Measurements from ENCODE around the gene ALOX5AP. TPM values are rescaled to one million over a fixed set of nuclear protein-coding genes. Genes with fewer than 3 reads are reported as not detected.

Gene ALOX5AP
- total and polyA plus RNA-seq, 4 donors = 3.5 to 6.7 (median 4.1) TPM

DNA sequence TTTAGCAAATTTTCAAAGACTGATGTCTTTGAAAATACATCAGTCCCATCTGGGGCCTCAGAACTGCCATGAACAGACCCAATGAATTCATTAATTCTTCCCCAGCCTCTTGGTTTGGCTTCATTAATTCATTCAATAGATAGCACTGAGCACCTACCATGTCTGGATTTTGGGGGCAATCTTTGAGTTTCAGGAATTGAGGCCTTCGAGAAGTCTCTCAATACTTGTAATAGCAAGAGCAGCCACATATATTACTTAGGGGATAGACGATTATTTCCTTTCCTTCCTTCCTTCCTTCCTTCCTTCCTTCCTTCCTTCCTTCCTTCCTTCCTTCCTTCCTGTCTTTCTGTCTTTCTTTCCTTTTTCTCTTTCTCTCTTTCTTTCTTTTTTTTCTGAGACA, 64.8 kb downstream of the ALOX5AP start:
- H3K9me3 ChIP-seq (ENCODE audit: control insufficient read depth in 4 of 4, low read length in 3 of 4) = no peaks in the 10 kb centered on the region
- H3K27me3 ChIP-seq (ENCODE audit: control insufficient read depth in 4 of 4, insufficient read depth in 4 of 4, low read length in 3 of 4) = no peaks in the 10 kb centered on the region
- no peaks in the 10 kb centered on the region for H3K36me3 ChIP-seq (ENCODE audit: control insufficient read depth in 4 of 4, insufficient read depth in 3 of 4, low read depth in 1 of 4, low read length in 3 of 4)
- TF ChIP-seq FOXA1 (IDR thresholded peaks at IDR 0.05) (no peak), HNF4G (IDR thresholded peaks at IDR 0.05) (no peak), CTCF (IDR thresholded peaks at IDR 0.05; ENCODE audit: low read depth, low read length, missing input control) (no peak), ZBTB33 (IDR thresholded peaks at IDR 0.05) (no peak), YY1 (IDR thresholded peaks at IDR 0.05) (no peak), FOXA2 (IDR thresholded peaks at IDR 0.05) (no peak), SP1 (IDR thresholded peaks at IDR 0.05) (no peak), HNF4A (conservative IDR thresholded peaks at IDR 0.05) (no peak), RAD21 (IDR thresholded peaks at IDR 0.05) (no peak), TAF1 (conservative IDR thresholded peaks at IDR 0.05) (no peak), JUND (IDR thresholded peaks at IDR 0.05) (no peak), GABPA (IDR thresholded peaks at IDR 0.05 in 1 of 2, conservative IDR thresholded peaks at IDR 0.05 in 1 of 2) (no peak), EGR1 (IDR thresholded peaks at IDR 0.05; ENCODE audit: low read depth in 2 of 2) (no peak)
- no peak overlapping the region for H3K4me3 ChIP-seq (ENCODE audit: low read depth in 1 of 3, low read length in 3 of 3)
- no peak for DNase-seq (ENCODE audit: low spot score)
- H3K9ac ChIP-seq (ENCODE audit: low read depth in 1 of 2, low read length in 2 of 2) = no peak overlapping the region
- 87% methylated on average over 2 of the region's 2 CpGs for WGBS
- peaks cover 0 to 39% (median 27%) of the 10 kb centered on the region in 4 donors for H3K4me1 ChIP-seq (ENCODE audit: control insufficient read depth in 4 of 4, insufficient read depth in 4 of 4, low read length in 3 of 4)
- no peak overlapping the region for H3K27ac ChIP-seq (ENCODE audit: low read depth in 1 of 2, low read length in 2 of 2)

- H3K9me3 ChIP-seq (ENCODE audit: control insufficient read depth in 4 of 4, low read length in 3 of 4) = no peaks in the 10 kb centered on the region
- no peak overlapping the region for H3K4me3 ChIP-seq (ENCODE audit: low read depth in 1 of 3, low read length in 3 of 3)
- no peaks in the 10 kb centered on the region for H3K27me3 ChIP-seq (ENCODE audit: control insufficient read depth in 4 of 4, insufficient read depth in 4 of 4, low read length in 3 of 4)
- no peak overlapping the region for H3K9ac ChIP-seq (ENCODE audit: low read depth in 1 of 2, low read length in 2 of 2)
- H3K36me3 ChIP-seq (ENCODE audit: control insufficient read depth in 4 of 4, insufficient read depth in 3 of 4, low read depth in 1 of 4, low read length in 3 of 4) = no peaks in the 10 kb centered on the region
- no peak for DNase-seq (ENCODE audit: low spot score)
- WGBS = 59% methylated on average over 5 of the region's 5 CpGs
- H3K27ac ChIP-seq (ENCODE audit: low read depth in 1 of 2, low read length in 2 of 2) = no peak overlapping the region
- peaks cover 3 to 37% (median 29%) of the 10 kb centered on the region in 4 donors for H3K4me1 ChIP-seq (ENCODE audit: control insufficient read depth in 4 of 4, insufficient read depth in 4 of 4, low read length in 3 of 4)
- no peak for TF ChIP-seq CTCF (IDR thresholded peaks at IDR 0.05; ENCODE audit: low read depth, low read length, missing input control)
- no peak for TF ChIP-seq RAD21 (IDR thresholded peaks at IDR 0.05)
- no peak for TF ChIP-seq FOXA1 (IDR thresholded peaks at IDR 0.05)
- no peak for TF ChIP-seq SP1 (IDR thresholded peaks at IDR 0.05)
Measured at GRCh38 chr13:30802501-30802900, 67.2 kb downstream of the ALOX5AP start.

Data from liver (tissue), 9 donors.